Measurements from ENCODE around the gene USP32.
"Not testable (repeated sequence)": the region's sequence is repeated elsewhere in the genome, so short reads cannot be mapped to it uniquely, and the experiment has no call there.

Gene USP32

DNA sequence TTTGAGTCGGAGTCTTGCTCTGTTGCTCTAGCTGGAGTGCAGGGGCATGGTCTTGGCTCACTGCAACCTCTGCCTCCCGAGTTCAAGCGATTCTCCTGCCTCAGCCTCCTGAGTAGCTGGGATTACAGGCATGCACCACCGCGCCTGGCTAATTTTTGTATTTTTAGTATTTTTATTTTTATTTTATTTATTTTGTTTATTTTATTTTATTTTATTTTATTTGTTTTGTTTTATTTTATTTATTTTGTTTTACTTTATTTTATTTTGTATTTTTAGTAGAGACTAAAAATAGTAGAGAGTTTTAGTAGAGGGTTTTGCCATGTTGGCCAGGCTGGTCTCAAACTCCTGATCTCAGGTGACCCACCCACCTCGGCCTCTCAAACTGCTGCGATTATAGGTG, 27.9 kb upstream of the USP32 start:
- H3K9me3 Mint-ChIP-seq, H3K4me3 Mint-ChIP-seq, H3K4me1 Mint-ChIP-seq, H3K36me3 Mint-ChIP-seq, H3K27ac Mint-ChIP-seq, H3K27me3 Mint-ChIP-seq: not testable (repeated sequence)

DNA sequence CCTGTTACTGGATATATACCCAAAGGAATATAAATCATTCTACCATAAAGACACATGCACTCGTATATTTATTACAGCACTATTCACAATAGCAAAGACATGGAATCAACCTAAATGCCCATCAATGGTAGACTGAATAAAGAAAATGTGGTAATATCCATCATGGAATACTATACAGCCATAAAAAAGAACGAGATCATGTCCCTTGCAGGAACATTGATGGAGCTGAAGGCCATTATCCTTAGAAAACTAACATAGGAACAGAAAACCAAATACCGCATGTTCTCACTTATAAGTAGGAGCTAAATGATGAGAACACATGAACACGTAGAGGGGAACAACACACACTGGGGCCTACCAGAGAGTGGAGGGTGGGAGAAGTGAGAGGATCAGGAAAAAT, 27.1 kb upstream of the USP32 start:
- H3K9me3 Mint-ChIP-seq, H3K36me3 Mint-ChIP-seq, H3K4me1 Mint-ChIP-seq, H3K4me3 Mint-ChIP-seq, H3K27me3 Mint-ChIP-seq: not testable (repeated sequence)
- H3K27ac Mint-ChIP-seq = peak overlapping the region; percentile 76

DNA sequence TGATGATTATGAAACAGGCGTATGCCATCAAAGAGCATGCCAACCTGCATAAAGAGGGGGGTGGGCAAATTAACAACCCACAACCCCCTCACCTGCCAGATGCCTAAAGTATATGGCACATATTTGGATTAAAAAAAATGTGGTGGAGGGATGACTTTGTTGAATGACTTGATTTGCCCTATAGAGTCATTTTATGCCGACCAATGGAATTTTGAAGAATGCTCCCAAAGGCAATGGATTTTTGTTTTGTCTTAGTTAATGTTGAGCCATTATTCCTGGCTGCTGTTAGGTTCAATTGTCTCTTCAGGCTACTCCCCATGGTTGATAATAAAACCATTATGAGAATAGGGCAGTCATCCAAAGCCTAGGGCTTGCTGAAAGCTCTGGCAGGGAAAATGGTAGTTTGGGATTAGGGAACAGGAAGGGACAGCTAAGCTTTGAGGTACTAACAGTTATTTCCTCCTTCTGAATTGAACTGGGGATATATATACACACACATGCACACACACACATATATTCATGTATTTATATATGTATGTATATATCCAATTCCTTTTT, 24.5 kb upstream of the USP32 start:
- H3K27me3 Mint-ChIP-seq = no peaks in the 10 kb centered on the region
- H3K27ac Mint-ChIP-seq = no peak overlapping the region
- no peak overlapping the region for H3K4me3 Mint-ChIP-seq
- H3K4me1 Mint-ChIP-seq = peaks cover 6% of the 10 kb centered on the region
- H3K36me3 Mint-ChIP-seq = no peaks in the 10 kb centered on the region
- H3K9me3 Mint-ChIP-seq = no peaks in the 10 kb centered on the region

DNA sequence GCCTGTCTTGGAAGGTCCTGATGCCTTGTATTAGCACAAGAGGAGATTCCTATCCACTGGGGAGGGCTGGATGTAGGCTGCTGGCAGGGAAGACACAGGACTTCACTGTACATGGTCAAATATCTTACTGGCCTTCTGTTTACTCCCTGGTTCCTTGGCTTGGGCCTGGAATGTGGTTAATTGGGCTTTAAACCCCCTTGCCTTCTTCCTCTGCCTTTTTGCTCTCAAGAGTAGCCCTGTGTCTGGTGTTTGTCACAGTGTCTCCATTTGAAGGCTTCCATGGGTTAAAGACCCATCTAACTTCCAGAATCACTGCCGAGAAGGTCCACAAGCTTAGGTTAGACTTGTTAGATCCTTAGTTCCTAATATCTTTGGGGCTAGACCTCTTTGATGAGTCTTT, 23.2 kb upstream of the USP32 start:
- no peaks in the 10 kb centered on the region for H3K4me1 Mint-ChIP-seq
- H3K36me3 Mint-ChIP-seq = no peaks in the 10 kb centered on the region
- H3K27me3 Mint-ChIP-seq = no peaks in the 10 kb centered on the region
- H3K9me3 Mint-ChIP-seq = no peaks in the 10 kb centered on the region
- H3K4me3 Mint-ChIP-seq = no peak overlapping the region
- no peak overlapping the region for H3K27ac Mint-ChIP-seq

DNA sequence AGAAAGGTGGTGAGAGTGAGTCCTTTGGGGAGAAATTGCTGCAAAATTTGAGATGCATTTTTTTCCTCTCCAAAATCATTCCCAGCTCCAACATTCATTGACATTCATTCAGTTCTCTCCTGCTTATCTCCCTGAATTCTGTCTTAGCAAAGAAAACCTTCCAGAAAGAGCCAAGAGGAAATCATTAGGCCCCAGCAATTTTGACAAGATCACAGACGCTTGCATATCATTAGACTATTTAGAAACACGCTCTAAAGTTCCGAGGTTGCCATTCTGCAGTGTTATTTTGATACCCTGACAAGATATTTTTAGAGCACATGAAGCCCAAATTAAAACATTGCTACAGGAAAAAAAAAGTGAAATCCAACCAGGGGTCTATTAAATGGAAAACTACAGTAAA, 20.8 kb upstream of the USP32 start:
- H3K9me3 Mint-ChIP-seq = no peaks in the 10 kb centered on the region
- H3K4me1 Mint-ChIP-seq = no peaks in the 10 kb centered on the region
- H3K4me3 Mint-ChIP-seq = no peak overlapping the region
- H3K27me3 Mint-ChIP-seq = no peaks in the 10 kb centered on the region
- H3K36me3 Mint-ChIP-seq = no peaks in the 10 kb centered on the region
- H3K27ac Mint-ChIP-seq = no peak overlapping the region

DNA sequence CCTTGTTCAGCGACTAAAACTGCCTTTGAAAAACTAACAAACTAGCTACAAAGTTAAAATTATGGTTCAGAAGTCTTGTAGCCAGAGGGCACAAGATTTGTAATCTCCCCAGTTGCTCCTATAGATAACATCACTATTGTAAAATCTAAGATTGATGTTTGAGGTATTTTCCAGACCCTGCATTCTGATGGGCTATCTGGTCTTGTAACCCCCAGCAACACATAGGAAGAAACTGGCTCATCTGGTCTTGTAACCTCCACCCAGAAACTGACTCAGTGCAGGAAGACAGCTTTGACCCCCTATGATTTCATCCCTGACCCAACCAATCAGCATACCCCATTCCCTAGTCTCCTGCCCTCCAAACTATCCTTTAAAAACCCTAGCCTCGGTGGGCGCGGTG, 18.1 kb upstream of the USP32 start:
- Mint-ChIP-seq H3K4me3 (no peak overlapping the region), H3K27me3 (no peaks in the 10 kb centered on the region), H3K36me3 (no peaks in the 10 kb centered on the region), H3K9me3 (no peaks in the 10 kb centered on the region), H3K27ac (no peak overlapping the region), H3K4me1 (no peaks in the 10 kb centered on the region)

DNA sequence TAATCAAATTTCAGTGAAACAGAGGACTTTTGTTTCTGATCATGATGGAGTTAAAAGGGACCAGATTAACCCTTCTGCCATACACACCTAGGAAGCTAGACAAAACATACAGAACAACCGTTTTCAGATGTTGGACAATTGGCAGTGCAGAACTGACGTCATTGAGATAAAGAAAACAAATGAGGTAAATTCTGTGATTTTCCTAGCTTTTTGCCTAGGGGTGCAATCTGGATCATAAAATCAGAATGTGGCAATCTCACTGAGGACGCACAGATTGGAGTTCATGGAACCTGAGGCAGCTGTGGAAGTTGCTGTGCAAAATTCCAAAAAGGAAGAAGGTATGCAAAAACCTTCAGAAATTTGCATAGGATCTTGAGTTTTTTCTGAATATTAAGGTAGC, 15.0 kb upstream of the USP32 start:
- H3K27me3 Mint-ChIP-seq = no peaks in the 10 kb centered on the region
- H3K4me1 Mint-ChIP-seq = no peaks in the 10 kb centered on the region
- H3K36me3 Mint-ChIP-seq = no peaks in the 10 kb centered on the region
- no peaks in the 10 kb centered on the region for H3K9me3 Mint-ChIP-seq
- no peak overlapping the region for H3K4me3 Mint-ChIP-seq
- no peak overlapping the region for H3K27ac Mint-ChIP-seq

DNA sequence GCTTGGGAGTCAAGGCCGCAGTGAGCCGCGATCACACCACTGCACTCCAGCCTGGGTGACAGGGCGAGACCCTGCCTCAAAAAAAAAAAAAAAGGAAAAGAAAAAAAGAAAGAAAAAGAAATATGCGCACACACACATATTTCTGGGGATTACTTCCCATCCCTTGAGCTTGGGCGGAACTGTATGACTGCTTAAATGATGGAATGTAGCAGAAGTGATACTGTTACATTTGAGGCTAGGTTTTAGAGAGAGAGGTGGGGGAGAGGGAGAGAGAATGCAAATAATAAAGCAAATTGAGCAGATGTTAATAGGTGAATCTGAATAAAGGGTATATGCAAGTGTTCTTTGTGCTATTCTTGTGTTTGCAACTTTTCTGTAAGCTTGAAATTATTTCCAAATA, 12.0 kb upstream of the USP32 start:
- Mint-ChIP-seq H3K4me1 (no peaks in the 10 kb centered on the region), H3K27ac (no peak overlapping the region), H3K4me3 (no peak overlapping the region), H3K27me3 (no peaks in the 10 kb centered on the region), H3K9me3 (no peaks in the 10 kb centered on the region), H3K36me3 (no peaks in the 10 kb centered on the region)

DNA sequence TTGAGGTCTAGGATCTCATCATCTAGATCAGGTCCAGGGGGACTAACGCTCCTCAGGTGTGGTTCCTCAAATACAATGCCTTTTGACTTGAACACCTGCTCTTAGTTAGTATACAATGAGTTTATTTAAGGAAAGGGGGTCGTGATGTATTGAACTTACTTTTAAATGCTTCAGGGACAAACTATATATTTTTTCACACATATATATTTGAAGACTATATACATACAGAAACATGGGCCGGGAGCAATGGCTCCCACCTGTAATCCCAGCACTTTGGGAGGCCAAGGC, 11.5 kb upstream of the USP32 start:
- Mint-ChIP-seq H3K9me3 (no peaks in the 10 kb centered on the region), H3K4me1 (peaks cover 2% of the 10 kb centered on the region), H3K27ac (no peak overlapping the region)

DNA sequence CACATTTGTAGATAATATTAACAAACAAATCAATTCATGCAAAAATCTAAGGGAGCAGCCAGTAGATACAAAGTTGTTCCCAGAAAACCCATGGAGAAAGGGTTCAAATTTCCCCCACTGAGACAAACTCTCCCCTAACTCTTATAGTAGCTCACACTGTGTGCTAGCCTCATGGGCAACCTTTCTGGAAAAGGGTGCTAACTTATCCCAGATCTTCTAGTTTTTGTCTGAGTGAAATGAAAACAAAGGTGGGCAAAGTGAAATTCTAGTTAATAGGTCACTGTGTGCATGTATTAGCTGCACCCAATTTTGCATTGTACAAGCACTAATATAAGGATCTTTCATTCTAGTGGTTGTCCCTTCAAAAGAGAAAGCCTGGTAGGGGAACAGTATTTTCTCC, 9.9 kb upstream of the USP32 start:
- no peak overlapping the region for H3K4me3 Mint-ChIP-seq
- H3K27ac Mint-ChIP-seq = no peak overlapping the region
- peaks cover 8% of the 10 kb centered on the region for H3K4me1 Mint-ChIP-seq
- no peaks in the 10 kb centered on the region for H3K9me3 Mint-ChIP-seq
- no peaks in the 10 kb centered on the region for H3K36me3 Mint-ChIP-seq
- no peaks in the 10 kb centered on the region for H3K27me3 Mint-ChIP-seq

More for the DNA sequence above, 11.5 kb upstream of the USP32 start:
- Mint-ChIP-seq H3K27me3 (no peaks in the 10 kb centered on the region), H3K36me3 (no peaks in the 10 kb centered on the region), H3K4me3 (no peak overlapping the region)

DNA sequence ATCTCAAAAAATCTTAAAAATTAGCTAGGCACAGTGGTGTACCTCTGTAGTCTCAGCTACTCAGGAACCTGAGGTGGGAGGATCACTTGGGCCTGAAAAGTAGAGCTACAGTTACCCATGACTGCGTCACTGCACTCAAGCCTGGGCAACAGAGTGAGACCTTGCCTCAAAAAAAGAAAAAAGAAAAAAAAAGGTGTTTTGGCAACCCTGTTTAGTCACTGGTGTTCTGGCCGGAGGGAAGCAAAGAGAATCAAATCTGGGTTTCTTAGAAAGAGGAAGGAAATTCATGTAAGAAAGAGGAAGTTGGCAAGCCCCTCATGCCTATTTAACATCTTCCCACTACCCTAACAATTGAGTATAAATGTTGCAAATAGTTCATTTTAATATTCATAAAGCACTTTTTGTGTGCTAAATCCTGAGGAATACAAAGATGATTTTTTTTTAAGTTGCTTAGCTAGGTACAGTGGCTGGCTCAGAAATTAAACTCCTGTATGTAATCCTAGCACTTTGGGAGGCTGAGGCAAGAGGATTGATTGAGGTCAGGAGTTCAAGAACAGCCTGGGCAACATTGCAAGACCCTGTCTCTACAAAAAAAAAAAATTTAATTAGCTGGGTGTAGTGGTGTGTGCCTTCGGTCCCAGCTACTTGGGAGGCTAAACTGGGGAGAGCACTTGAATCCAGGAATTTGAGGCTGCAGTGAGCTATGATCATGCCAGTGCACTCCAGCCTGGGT, 6.5 kb upstream of the USP32 start:
- H3K4me1 Mint-ChIP-seq = peaks cover 15% of the 10 kb centered on the region
- peak overlapping the region; percentile 1 for H3K27ac Mint-ChIP-seq

DNA sequence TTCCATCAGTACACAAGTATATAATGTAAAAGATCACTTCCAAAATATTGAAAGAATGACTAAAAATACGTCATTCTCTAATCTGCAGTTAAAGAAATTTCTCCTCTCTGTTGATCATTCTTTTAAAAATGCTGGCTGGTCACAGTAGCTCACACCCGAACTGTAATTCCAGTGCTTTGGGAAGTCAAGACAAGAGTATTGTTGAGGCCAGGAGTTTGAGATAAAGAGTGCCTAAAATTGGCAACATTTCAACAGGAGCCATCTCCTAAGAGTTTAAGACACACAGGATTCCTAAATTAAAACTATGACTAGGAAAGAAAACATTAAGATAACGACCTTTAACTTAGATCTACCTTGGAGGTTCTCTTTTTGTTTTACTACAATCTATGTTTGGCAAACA, 4.5 kb upstream of the USP32 start:
- Mint-ChIP-seq H3K4me3 (no peak overlapping the region), H3K4me1 (peaks cover 23% of the 10 kb centered on the region), H3K36me3 (no peaks in the 10 kb centered on the region), H3K27ac (no peak overlapping the region), H3K9me3 (no peaks in the 10 kb centered on the region), H3K27me3 (no peaks in the 10 kb centered on the region)

More for the DNA sequence above, 6.5 kb upstream of the USP32 start:
- Mint-ChIP-seq H3K27me3 (no peaks in the 10 kb centered on the region), H3K4me3 (no peak overlapping the region), H3K9me3 (no peaks in the 10 kb centered on the region), H3K36me3 (no peaks in the 10 kb centered on the region)

DNA sequence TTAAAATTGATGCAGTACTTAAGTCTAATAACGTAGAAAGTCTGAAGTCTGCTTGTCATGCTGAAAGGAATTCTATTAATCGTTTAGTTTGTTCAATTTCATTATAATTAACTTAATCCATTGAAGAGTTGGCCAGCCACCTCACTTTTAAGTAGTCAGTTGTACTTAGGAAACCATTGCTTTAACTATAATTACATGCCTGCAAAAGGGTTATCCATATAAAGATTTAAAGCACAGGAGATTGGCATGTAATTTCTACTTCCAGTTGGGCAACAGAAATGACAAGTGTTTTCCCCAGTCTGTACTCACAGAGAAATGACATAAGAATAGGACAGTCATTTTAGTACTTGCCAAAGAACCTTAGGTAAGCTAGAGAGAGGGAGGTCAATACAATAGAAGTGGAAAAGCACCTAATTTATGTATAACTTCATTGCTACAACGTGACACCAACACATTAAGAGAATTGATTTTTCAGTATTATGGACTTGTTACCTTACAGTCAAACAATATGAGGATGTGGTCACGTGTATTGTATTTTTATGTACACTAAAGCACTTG, 3.7 kb upstream of the USP32 start:
- H3K36me3 Mint-ChIP-seq = no peaks in the 10 kb centered on the region
- H3K4me3 Mint-ChIP-seq = no peak overlapping the region
- peaks cover 29% of the 10 kb centered on the region for H3K4me1 Mint-ChIP-seq
- H3K27ac Mint-ChIP-seq = no peak overlapping the region
- H3K9me3 Mint-ChIP-seq = no peaks in the 10 kb centered on the region
- H3K27me3 Mint-ChIP-seq = no peaks in the 10 kb centered on the region

DNA sequence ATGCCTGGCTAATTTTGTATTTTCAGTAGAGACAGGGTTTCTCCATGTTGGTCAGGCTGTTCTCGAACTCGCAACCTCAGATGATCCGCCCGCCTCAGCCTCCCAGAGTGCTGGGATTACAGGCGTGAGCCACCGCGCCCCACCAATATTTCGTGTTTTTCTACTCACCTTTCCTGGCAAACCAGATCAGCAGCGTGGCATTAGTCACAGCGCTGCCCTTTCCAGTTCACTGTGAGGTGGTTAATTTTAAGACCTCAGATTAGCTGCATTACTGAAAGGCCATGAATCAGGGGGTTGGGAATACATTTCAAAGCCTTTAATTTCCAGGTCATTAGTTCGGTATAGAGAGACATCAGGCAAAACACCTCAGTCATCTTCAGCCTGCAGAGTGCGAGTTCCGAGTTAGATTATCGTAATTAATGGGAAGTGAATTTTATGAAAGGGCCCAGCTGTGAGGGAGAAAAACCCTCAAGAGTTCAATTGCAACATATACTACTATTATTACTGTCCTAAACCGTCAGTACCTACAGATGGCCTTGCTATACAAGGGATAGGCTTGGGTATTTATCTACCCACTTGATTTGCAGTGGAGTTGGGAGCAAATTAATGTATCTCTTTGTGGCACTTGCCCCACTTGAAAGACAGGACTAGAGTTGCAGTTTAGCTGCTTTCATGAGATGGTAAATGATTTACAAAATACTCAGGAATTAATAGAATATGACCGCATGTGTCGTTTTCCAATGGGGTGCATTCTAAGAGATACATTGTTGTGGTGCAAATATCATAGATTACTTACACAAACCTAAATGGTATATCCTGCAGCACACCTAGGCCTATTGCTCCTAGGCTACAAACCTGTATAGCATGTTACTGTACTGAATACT, 2.1 kb upstream of the USP32 start:
- Mint-ChIP-seq H3K4me3 (no peak overlapping the region), H3K4me1 (peaks cover 41% of the 10 kb centered on the region), H3K9me3 (no peaks in the 10 kb centered on the region), H3K36me3 (no peaks in the 10 kb centered on the region), H3K27me3 (no peaks in the 10 kb centered on the region), H3K27ac (no peak overlapping the region)

DNA sequence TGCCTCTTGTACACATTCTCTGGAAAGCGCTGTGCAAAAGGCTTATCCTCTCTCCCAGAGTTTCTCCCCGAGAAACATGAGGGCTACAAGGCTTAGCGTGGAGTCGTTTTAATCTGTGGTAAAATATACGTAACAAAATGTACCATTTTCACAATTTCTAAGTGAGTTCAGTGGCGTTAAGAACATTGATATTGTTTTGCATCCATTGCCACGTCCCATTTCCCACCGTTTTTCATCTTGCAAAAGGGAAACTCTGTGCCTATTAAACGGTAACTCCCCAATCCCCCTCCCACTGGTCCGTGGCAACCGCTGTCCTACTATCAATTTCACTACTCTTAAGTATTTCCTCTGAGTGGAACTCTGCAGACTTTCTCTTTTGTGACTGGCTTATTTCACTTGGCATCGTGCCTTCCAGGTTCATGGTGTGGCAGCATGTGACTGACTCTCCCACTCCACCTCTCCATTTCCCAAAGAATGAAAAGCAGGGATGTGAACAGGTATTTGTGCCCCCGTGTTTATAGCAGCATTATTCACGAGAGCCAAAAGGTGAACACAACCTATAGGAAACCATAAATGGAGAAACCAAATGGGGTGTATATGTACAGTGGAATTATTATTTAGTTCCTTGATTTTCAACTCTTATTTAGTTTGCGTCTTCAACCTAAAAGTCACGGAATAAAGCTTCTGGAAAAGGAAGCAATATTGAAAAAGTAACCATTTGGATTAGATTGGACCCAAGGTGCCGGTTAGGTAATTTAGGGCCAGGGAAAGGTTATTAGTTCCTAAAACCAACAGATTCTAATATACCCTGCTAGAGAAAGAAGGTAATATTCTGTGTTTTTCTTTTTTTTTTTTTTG, 1.1 kb upstream of the USP32 start:
- Mint-ChIP-seq H3K9me3 (no peaks in the 10 kb centered on the region), H3K4me1 (peaks cover 45% of the 10 kb centered on the region), H3K4me3 (peak overlapping the region; percentile 99), H3K27ac (peak overlapping the region; percentile 94), H3K36me3 (no peaks in the 10 kb centered on the region), H3K27me3 (no peaks in the 10 kb centered on the region)

Measured in activated naive CD4-positive, alpha-beta T cell treated with anti-CD3 and anti-CD28 coated beads, Interleukin-2, amount 50 U/mL, for 24 hours (primary cell).